CD8-positive, alpha-beta memory T cell (primary cell): Measurements from ENCODE around the gene PNMA1. TPM values are rescaled to one million over a fixed set of nuclear protein-coding genes. Genes with fewer than 3 reads are reported as not detected.

Experiments used
- CTCF ChIA-PET: fragments of 350-600 bp; sonication (Branson Sonifier 250); formaldehyde crosslinking; loops from one replicate; lab custom pipeline; 2021; ENCODE audit warnings: antibody characterized with exemption; lab: Charles Lee
- POLR2A ChIA-PET: fragments of 350-600 bp; sonication (Branson Sonifier 250); formaldehyde crosslinking; loops from one replicate; lab custom pipeline; 2021; ENCODE audit warnings: antibody characterized with exemption; lab: Charles Lee
- DNase-seq, 5 donors: peaks; one replicate each; pipeline versions ENCODE4 v3.0.0 to v3.0.0-alpha.2; 2020 to 2022; ENCODE audit warnings: mixed read lengths in 1 of 5
- H3K27ac ChIP-seq: one replicate; pipeline ENCODE4 v1.7.0; 2013; ENCODE audit warnings: low read depth, mild to moderate bottlenecking, low read length, moderate library complexity
- H3K27me3 ChIP-seq: 2 replicates; pipeline ENCODE4 v1.7.0; 2013; ENCODE audit warnings: low read length, mild to moderate bottlenecking; ENCODE audit not compliant: insufficient read depth, poor library complexity, severe bottlenecking
- H3K36me3 ChIP-seq: 2 replicates; pipeline ENCODE4 v1.7.0; 2013; ENCODE audit warnings: mild to moderate bottlenecking, low read length, moderate library complexity; ENCODE audit not compliant: insufficient read depth
- H3K4me1 ChIP-seq: 2 replicates; pipeline ENCODE4 v1.7.0; 2013; ENCODE audit warnings: mild to moderate bottlenecking, low read length, moderate library complexity; ENCODE audit not compliant: insufficient read depth
- H3K4me3 ChIP-seq: 2 replicates; pipeline ENCODE4 v1.7.0; 2013; ENCODE audit warnings: mild to moderate bottlenecking, low read length
- H3K9me3 ChIP-seq: 2 replicates; pipeline ENCODE4 v1.7.0; 2013; ENCODE audit warnings: mild to moderate bottlenecking, low read length
- H3K27ac Mint-ChIP-seq, 8 donors: one replicate each; pipeline ENCODE4 v1.8.0; 2020 to 2021; ENCODE audit warnings: mixed read lengths in 8 of 8, mild to moderate bottlenecking in 6 of 8, inconsistent platforms in 3 of 8, moderate library complexity in 3 of 8
- H3K27me3 Mint-ChIP-seq, 2 donors: one replicate each; pipeline ENCODE4 v1.8.0; 2020 to 2021; ENCODE audit warnings: mixed read lengths in 2 of 2, mild to moderate bottlenecking in 1 of 2, moderate library complexity in 1 of 2
- H3K36me3 Mint-ChIP-seq, 3 donors: one replicate each; pipeline ENCODE4 v1.8.0; 2020 to 2021; ENCODE audit warnings: mixed read lengths in 3 of 3, inconsistent platforms in 1 of 3, mild to moderate bottlenecking in 1 of 3
- H3K4me1 Mint-ChIP-seq, 3 donors: one replicate each; pipeline ENCODE4 v1.8.0; 2020 to 2021; ENCODE audit warnings: mixed read lengths in 3 of 3, inconsistent platforms in 1 of 3, mild to moderate bottlenecking in 1 of 3
- H3K4me3 Mint-ChIP-seq, 7 donors: one replicate each; pipeline ENCODE4 v1.8.0; 2020 to 2021; ENCODE audit warnings: mixed read lengths in 7 of 7, mild to moderate bottlenecking in 6 of 7, moderate library complexity in 4 of 7, inconsistent platforms in 2 of 7
- H3K9me3 Mint-ChIP-seq, 5 donors: one replicate each; pipeline ENCODE4 v1.8.0; 2020 to 2022; ENCODE audit warnings: mixed read lengths in 5 of 5, mild to moderate bottlenecking in 3 of 5, moderate library complexity in 2 of 5, inconsistent platforms in 1 of 5
- polyA plus RNA-seq: library from polyadenylated mRNA; unstranded; fragments of 300-500 nt; fragmentation: Illumina TruSeq; gene quantifications from one replicate; pipeline ENCODE4 v1.2.3, GENCODE V29; 2021
- total RNA-seq, 2 experiments: library from RNA; stranded (reverse); gene quantifications; one replicate each; pipeline ENCODE4 v1.2.3, GENCODE V29; 2021

Gene PNMA1
- total and polyA plus RNA-seq, 3 experiments from 2014 or later = 43.7 to 61.0 (median 56.8) TPM

DNA sequence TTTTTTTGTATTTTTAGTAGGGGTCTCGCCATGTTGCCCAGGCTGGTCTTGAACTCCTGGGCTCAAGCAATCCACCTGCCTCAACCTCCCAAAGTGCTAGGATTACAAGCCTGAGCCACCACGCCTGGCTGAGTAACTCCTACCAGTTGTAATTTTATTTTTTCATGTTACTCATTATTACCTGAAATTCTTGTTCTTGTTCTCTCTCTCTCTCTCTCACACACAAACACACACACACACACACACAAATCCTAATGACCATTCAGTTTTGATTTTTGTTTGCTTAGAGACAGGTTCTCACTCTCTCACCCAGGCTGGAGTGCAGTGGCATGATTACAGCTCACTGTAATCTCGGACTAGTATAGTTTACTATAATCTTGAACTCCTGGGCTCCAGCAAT lies 39.2 kb downstream of the PNMA1 start:
- no peaks in the 10 kb centered on the region for H3K4me1 ChIP-seq
- H3K9me3 Mint-ChIP-seq = no peaks in the 10 kb centered on the region
- H3K27ac ChIP-seq = no peak overlapping the region
- H3K27ac Mint-ChIP-seq = no peak overlapping the region
- no peaks in the 10 kb centered on the region for H3K36me3 ChIP-seq
- no peak for DNase-seq
- no peaks in the 10 kb centered on the region for H3K9me3 ChIP-seq
- H3K36me3 Mint-ChIP-seq = peaks cover 0 to 11% (median 0%) of the 10 kb centered on the region in 3 donors
- H3K27me3 ChIP-seq = no peaks in the 10 kb centered on the region
- no peak overlapping the region for H3K4me3 ChIP-seq
- H3K27me3 Mint-ChIP-seq = no peaks in the 10 kb centered on the region
- ChIA-PET CTCF (interaction anchor here (1.2 kb wide), 1 partner anchor 11 kb away, joined by 3 read pairs; no protein-coding TSS in a partner anchor), POLR2A (no interaction called here)
- H3K4me3 Mint-ChIP-seq = no peak overlapping the region
- H3K4me1 Mint-ChIP-seq = no peaks in the 10 kb centered on the region

GRCh38 chr14:73667854-73668253 lies 46.3 kb downstream of the PNMA1 start:
- no peaks in the 10 kb centered on the region for H3K4me1 Mint-ChIP-seq
- H3K27me3 Mint-ChIP-seq = no peaks in the 10 kb centered on the region
- ChIA-PET POLR2A (no interaction called here), CTCF (no interaction called here)
- no peak overlapping the region for H3K27ac ChIP-seq
- no peaks in the 10 kb centered on the region for H3K36me3 ChIP-seq
- no peaks in the 10 kb centered on the region for H3K27me3 ChIP-seq
- H3K9me3 Mint-ChIP-seq = no peaks in the 10 kb centered on the region
- H3K4me1 ChIP-seq = no peaks in the 10 kb centered on the region
- peaks cover 0 to 11% (median 5%) of the 10 kb centered on the region in 3 donors for H3K36me3 Mint-ChIP-seq
- H3K9me3 ChIP-seq = no peaks in the 10 kb centered on the region
- no peak for DNase-seq
- H3K4me3 Mint-ChIP-seq = no peak overlapping the region
- no peak overlapping the region for H3K4me3 ChIP-seq
- H3K27ac Mint-ChIP-seq = peak overlapping the region in 1 of 8 donors; percentile 17

DNA sequence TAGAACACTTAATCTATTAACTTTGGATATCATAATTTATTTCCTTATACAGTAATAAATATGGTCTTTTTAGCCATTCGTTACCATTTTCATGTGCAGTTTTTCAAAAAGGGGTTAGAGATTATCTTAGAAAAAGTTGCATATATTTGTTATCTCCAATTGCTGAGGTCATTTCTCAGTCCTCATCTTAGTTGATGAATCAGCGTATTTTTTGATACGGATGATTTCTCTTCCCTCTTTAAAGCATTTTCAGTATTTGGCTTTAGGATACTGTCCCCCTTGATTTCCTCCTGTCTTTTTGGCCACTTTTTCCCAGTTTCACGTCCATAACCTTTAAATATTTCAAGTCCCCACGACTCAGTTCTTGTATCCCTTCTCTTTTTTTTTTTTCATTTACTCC lies 47.6 kb downstream of the PNMA1 start:
- H3K4me1 Mint-ChIP-seq = no peaks in the 10 kb centered on the region
- H3K27ac Mint-ChIP-seq = no peak overlapping the region
- no peaks in the 10 kb centered on the region for H3K9me3 ChIP-seq
- no peaks in the 10 kb centered on the region for H3K36me3 ChIP-seq
- ChIA-PET POLR2A (interaction anchor here (0.5 kb wide), 1 partner anchor 24 kb away, joined by 3 read pairs; no protein-coding TSS in a partner anchor), CTCF (no interaction called here)
- H3K27me3 Mint-ChIP-seq = no peaks in the 10 kb centered on the region
- H3K4me3 ChIP-seq = no peak overlapping the region
- peaks cover 6 to 14% (median 7%) of the 10 kb centered on the region in 3 donors for H3K36me3 Mint-ChIP-seq
- H3K4me1 ChIP-seq = no peaks in the 10 kb centered on the region
- H3K27ac ChIP-seq = no peak overlapping the region
- DNase-seq = no peak
- no peaks in the 10 kb centered on the region for H3K9me3 Mint-ChIP-seq
- no peaks in the 10 kb centered on the region for H3K27me3 ChIP-seq
- H3K4me3 Mint-ChIP-seq = no peak overlapping the region

- no peak overlapping the region for H3K4me3 Mint-ChIP-seq
- no peaks in the 10 kb centered on the region for H3K9me3 Mint-ChIP-seq
- Histone ChIP-seq H3K36me3 (no peaks in the 10 kb centered on the region), H3K9me3 (no peaks in the 10 kb centered on the region), H3K27me3 (no peaks in the 10 kb centered on the region), H3K4me1 (no peaks in the 10 kb centered on the region), H3K27ac (no peak overlapping the region), H3K4me3 (no peak overlapping the region)
- no peaks in the 10 kb centered on the region for H3K27me3 Mint-ChIP-seq
- no peak overlapping the region for H3K27ac Mint-ChIP-seq
- H3K36me3 Mint-ChIP-seq = peaks cover 6 to 21% (median 7%) of the 10 kb centered on the region in 3 donors
- DNase-seq = no peak
- CTCF ChIA-PET = no interaction called here
- no peaks in the 10 kb centered on the region for H3K4me1 Mint-ChIP-seq
- POLR2A ChIA-PET = no interaction called here
Measured at GRCh38 chr14:73665130-73665529, 49.1 kb downstream of the PNMA1 start.

DNA sequence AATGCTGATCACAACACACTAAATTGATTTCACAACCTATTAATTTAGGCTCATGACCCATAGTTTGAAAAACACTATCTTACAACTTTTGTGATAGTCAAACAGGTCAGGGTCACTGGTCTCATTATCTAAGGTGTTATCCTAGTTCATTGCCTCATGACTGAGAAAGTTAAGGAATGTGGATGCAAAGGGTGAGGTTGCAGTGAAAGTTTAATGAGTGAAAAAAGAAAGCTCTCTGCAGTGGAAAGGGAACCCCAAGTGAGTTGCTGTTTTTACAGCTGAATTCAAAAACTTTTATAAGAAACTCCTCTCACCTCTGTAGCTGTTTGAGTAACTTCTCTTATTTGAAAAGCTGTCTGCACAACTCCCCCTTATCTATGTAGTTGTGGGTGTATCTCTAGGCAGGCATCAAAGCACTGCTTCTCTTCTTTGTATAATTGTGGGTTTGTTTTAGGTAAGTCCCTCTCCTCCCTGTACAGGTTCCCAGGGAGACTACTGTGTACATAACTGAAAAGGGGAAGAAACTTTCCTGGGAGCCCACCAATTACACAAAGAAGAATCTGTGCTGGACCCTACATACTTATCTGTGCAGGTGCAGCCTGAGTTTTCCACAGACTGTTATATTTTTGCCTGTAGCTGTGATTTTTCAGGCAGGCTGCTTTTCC lies 50.5 kb downstream of the PNMA1 start:
- Histone ChIP-seq H3K27me3 (no peaks in the 10 kb centered on the region), H3K9me3 (no peaks in the 10 kb centered on the region), H3K4me1 (no peaks in the 10 kb centered on the region), H3K27ac (no peak overlapping the region), H3K36me3 (no peaks in the 10 kb centered on the region), H3K4me3 (no peak overlapping the region)
- no peaks in the 10 kb centered on the region for H3K27me3 Mint-ChIP-seq
- H3K27ac Mint-ChIP-seq = no peak overlapping the region
- no peak overlapping the region for H3K4me3 Mint-ChIP-seq
- POLR2A ChIA-PET = no interaction called here
- H3K9me3 Mint-ChIP-seq = no peaks in the 10 kb centered on the region
- H3K36me3 Mint-ChIP-seq = peaks cover 6 to 23% (median 7%) of the 10 kb centered on the region in 3 donors
- CTCF ChIA-PET = no interaction called here
- no peak for DNase-seq
- H3K4me1 Mint-ChIP-seq = no peaks in the 10 kb centered on the region

DNA sequence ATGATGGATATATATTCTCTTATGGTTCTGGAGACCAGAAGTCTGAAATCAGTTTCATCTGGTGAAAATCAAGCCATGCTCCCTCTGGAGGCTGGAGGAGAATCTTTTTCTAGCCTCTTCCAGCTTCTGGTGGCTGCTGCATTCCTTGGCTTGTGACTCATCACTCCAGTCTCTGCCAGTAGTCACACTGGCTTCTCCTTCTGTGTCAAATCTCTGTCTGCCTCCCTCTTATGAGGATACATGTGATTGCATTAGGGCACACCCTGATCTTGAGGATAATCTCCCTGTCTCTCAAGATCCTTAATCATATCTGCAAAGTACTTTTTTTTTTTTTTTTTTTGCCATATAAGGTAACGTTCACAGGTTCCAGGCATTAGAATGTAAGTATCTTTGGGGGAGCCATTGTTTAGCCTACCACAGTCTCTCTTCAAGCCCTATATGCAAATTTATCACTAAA lies 51.7 kb downstream of the PNMA1 start:
- Histone ChIP-seq H3K27ac (no peak overlapping the region), H3K4me1 (no peaks in the 10 kb centered on the region), H3K9me3 (no peaks in the 10 kb centered on the region), H3K36me3 (no peaks in the 10 kb centered on the region), H3K27me3 (no peaks in the 10 kb centered on the region), H3K4me3 (no peak overlapping the region)
- Mint-ChIP-seq H3K4me3 (no peak overlapping the region), H3K4me1 (no peaks in the 10 kb centered on the region), H3K9me3 (no peaks in the 10 kb centered on the region), H3K27me3 (no peaks in the 10 kb centered on the region), H3K36me3 (peaks cover 6 to 26% (median 7%) of the 10 kb centered on the region in 3 donors), H3K27ac (peak overlapping the region in 1 of 8 donors; percentile 27)
- ChIA-PET CTCF (no interaction called here), POLR2A (no interaction called here)
- DNase-seq = no peak

DNA sequence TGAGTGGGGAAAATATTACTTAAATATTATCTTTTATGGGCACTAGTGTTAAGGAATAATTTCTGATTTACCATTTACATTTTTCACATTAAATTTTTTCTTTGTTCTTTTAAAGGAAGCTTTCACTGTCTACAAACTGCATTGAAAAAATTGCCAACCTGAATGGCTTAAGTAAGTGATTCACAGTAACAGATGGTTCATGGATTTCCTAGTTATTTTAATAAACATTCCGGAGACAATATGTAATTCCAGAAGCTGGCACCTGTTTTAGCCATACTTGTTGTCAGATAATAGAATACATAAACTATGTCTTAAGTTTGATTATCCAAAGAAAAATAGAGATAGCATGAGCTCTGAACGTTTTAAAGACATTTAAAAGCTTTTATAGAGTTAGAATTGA lies 52.3 kb downstream of the PNMA1 start:
- POLR2A ChIA-PET = no interaction called here
- Mint-ChIP-seq H3K4me3 (no peak overlapping the region), H3K36me3 (peaks cover 6 to 28% (median 7%) of the 10 kb centered on the region in 3 donors), H3K4me1 (no peaks in the 10 kb centered on the region), H3K27ac (no peak overlapping the region), H3K9me3 (no peaks in the 10 kb centered on the region), H3K27me3 (no peaks in the 10 kb centered on the region)
- CTCF ChIA-PET = no interaction called here
- H3K36me3 ChIP-seq = no peaks in the 10 kb centered on the region
- H3K27ac ChIP-seq = no peak overlapping the region
- DNase-seq = no peak
- no peaks in the 10 kb centered on the region for H3K4me1 ChIP-seq
- no peaks in the 10 kb centered on the region for H3K9me3 ChIP-seq
- H3K4me3 ChIP-seq = no peak overlapping the region
- no peaks in the 10 kb centered on the region for H3K27me3 ChIP-seq
